ENCODE results near the gene HPS1.

- TF ChIP-seq CTCF (IDR thresholded peaks at IDR 0.05; ENCODE audit: poor library complexity) (no peak), EZH2phosphoT487 (IDR thresholded peaks at IDR 0.05; ENCODE audit: low read depth, severe bottlenecking, unreplicated experiment) (no peak)
These were observed 24.1 kb upstream of the HPS1 start for GRCh38 chr10:98470850-98471249.

Data from hepatocyte (in vitro differentiated cells).